ENCODE measurements around the gene SEC14L3.

GRCh38 chr22:30414525-30415047, 57.2 kb downstream of the SEC14L3 start:
- TF ChIP-seq, protein P1, sequence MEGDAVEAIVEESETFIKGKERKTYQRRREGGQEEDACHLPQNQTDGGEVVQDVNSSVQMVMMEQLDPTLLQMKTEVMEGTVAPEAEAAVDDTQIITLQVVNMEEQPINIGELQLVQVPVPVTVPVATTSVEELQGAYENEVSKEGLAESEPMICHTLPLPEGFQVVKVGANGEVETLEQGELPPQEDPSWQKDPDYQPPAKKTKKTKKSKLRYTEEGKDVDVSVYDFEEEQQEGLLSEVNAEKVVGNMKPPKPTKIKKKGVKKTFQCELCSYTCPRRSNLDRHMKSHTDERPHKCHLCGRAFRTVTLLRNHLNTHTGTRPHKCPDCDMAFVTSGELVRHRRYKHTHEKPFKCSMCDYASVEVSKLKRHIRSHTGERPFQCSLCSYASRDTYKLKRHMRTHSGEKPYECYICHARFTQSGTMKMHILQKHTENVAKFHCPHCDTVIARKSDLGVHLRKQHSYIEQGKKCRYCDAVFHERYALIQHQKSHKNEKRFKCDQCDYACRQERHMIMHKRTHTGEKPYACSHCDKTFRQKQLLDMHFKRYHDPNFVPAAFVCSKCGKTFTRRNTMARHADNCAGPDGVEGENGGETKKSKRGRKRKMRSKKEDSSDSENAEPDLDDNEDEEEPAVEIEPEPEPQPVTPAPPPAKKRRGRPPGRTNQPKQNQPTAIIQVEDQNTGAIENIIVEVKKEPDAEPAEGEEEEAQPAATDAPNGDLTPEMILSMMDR (IDR thresholded peaks at IDR 0.05): no peak
- TF ChIP-seq POLR2A (IDR thresholded peaks at IDR 0.05): no peak
